ENCODE results near the gene ACSL3. TPM values are rescaled to one million over a fixed set of nuclear protein-coding genes. Genes with fewer than 3 reads are reported as not detected.
A peak's percentile ranks its signal among the peaks of the same experiment; 100 is the strongest.

Gene ACSL3
- total and polyA plus RNA-seq, 12 donors, result 12.7 to 67.2 (median 53.0) TPM

DNA sequence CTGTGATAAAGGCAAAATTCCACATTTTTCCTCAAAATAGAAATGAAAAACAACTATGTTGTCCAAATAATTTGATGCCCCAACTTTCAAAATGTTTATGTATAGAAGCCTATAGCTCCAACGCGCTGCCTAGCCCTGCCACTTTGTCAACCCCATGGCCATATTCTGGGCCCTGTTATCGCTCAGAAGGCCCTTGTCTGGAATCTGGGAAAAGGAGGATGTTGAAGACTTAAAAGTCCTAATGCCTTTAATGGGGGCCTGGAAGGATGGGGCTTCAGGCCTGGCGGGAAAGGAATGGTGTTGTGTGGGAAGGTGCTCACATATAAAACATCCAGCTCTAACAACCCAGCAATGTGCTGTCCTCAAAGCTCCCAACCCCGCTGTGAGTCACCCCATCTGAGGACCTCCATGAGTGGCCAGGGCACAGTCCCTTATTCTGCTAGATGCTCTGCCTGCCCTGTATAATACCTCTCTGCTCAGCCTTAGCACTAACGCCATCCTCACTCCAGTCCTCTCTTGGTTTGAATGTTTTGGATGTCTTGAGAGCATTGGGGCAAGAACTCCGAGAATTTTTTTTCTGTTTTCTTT, 86.0 kb downstream of the ACSL3 start:
- H3K4me1 ChIP-seq, result peaks cover 0 to 18% (median 0%) of the 10 kb centered on the region in 9 donors
- H3K27me3 ChIP-seq, result no peaks in the 10 kb centered on the region
- TF ChIP-seq, protein P1, sequence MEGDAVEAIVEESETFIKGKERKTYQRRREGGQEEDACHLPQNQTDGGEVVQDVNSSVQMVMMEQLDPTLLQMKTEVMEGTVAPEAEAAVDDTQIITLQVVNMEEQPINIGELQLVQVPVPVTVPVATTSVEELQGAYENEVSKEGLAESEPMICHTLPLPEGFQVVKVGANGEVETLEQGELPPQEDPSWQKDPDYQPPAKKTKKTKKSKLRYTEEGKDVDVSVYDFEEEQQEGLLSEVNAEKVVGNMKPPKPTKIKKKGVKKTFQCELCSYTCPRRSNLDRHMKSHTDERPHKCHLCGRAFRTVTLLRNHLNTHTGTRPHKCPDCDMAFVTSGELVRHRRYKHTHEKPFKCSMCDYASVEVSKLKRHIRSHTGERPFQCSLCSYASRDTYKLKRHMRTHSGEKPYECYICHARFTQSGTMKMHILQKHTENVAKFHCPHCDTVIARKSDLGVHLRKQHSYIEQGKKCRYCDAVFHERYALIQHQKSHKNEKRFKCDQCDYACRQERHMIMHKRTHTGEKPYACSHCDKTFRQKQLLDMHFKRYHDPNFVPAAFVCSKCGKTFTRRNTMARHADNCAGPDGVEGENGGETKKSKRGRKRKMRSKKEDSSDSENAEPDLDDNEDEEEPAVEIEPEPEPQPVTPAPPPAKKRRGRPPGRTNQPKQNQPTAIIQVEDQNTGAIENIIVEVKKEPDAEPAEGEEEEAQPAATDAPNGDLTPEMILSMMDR (IDR thresholded peaks at IDR 0.05), result no peak
- ATAC-seq, result peak in 3 of 8 donors; percentile 27 to 41 (median 33)
- H3K36me3 ChIP-seq, result peaks cover 0 to 12% (median 2%) of the 10 kb centered on the region in 9 donors
- H3K4me3 ChIP-seq, result no peak overlapping the region
- intact Hi-C loops (cut with DNase I), result no loop called here
- H3K9me3 ChIP-seq, result no peaks in the 10 kb centered on the region
- no peak for DNase-seq
- H3K27ac ChIP-seq, result no peak overlapping the region
- WGBS, 2 donors, result 91 to 94% methylated on average over 7 of the region's 7 CpGs

DNA sequence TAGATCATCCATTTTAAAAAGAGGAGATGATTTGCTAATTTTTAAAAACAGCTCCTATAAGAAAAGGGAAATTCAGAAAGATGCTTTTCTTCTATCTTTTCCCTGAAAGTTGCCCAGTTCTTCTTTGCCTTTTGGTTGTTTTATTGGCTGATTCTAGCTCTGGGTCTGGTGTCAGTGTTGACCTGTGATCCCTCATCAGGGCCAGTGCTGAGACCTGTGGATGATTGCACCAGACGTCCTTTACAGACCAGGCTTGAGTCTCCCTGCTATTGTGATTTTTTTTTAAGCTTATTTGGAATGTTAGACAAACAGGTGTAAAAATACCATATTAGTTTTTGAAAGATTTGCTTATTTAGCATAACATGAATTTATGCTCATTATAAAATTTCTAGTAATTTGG, 88.2 kb downstream of the ACSL3 start:
- no peaks in the 10 kb centered on the region for H3K36me3 ChIP-seq
- no peak for DNase-seq
- no peak overlapping the region for H3K27ac ChIP-seq
- no peaks in the 10 kb centered on the region for H3K9me3 ChIP-seq
- H3K27me3 ChIP-seq, result no peaks in the 10 kb centered on the region
- TF ChIP-seq, protein P1 (IDR thresholded peaks at IDR 0.05), result no peak
- no peak overlapping the region for H3K4me3 ChIP-seq
- peaks cover 0 to 10% (median 0%) of the 10 kb centered on the region in 9 donors for H3K4me1 ChIP-seq
- ATAC-seq, result no peak
- intact Hi-C loops (cut with DNase I), result no loop called here
- 64 to 74% methylated on average over 1 of the region's 1 CpG for WGBS, 2 donors

GRCh38 chr2:222949690-222950323, 89.0 kb downstream of the ACSL3 start:
- H3K4me1 ChIP-seq, result peaks cover 0 to 8% (median 0%) of the 10 kb centered on the region in 9 donors
- no peaks in the 10 kb centered on the region for H3K27me3 ChIP-seq
- ATAC-seq, result no peak
- TF ChIP-seq, protein P1 (IDR thresholded peaks at IDR 0.05), result no peak
- no peak overlapping the region for H3K4me3 ChIP-seq
- H3K36me3 ChIP-seq, result no peaks in the 10 kb centered on the region
- intact Hi-C loops (cut with DNase I), result no loop called here
- DNase-seq, result no peak
- H3K27ac ChIP-seq, result no peak overlapping the region
- H3K9me3 ChIP-seq, result no peaks in the 10 kb centered on the region
- 98% methylated on average over 3 of the region's 3 CpGs for WGBS, 2 donors

DNA sequence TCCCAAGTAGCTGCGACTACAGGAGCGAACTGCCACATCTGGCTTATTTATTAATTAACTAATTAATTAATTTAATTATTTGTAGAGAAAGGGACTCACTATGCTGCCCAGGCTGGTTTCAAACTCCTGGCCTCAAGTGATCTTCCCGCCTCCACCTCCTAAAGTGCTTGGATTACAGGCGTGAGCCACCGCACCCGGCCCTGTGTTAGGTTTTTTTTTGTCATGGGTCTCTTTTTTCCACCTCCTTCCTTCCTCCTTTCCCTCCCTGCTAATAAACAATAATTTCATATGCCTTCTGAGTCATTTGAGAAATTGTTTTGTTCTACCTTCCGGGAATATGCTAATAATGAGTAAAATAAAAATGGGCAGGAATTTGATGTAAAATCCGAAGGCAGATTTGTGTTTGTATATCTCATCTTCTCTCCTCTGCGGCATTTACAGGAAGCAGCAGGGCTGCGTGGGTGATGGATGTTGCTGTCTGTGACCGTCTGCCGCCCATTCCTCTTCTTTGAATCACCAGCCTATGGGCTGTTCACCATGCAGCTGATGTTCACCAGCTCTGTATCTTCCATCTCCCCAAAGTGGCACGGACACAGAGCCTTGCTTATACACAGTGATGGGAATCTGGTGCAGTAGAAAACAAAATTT, 89.9 kb downstream of the ACSL3 start:
- WGBS, 2 donors, result 61 to 76% methylated on average over 13 of the region's 13 CpGs
- TF ChIP-seq, protein P1 (IDR thresholded peaks at IDR 0.05), result no peak
- no peak overlapping the region for H3K4me3 ChIP-seq
- ATAC-seq (no peak), DNase-seq (no peak)
- H3K27me3 ChIP-seq, result no peaks in the 10 kb centered on the region
- no peak overlapping the region for H3K27ac ChIP-seq
- intact Hi-C loops (cut with DNase I), result no loop called here
- H3K4me1 ChIP-seq, result peaks cover 0 to 10% (median 0%) of the 10 kb centered on the region in 9 donors
- no peaks in the 10 kb centered on the region for H3K9me3 ChIP-seq
- no peaks in the 10 kb centered on the region for H3K36me3 ChIP-seq

Data from heart right ventricle (tissue), 16 donors.